ENCODE results near the gene ITPR3. TPM values are rescaled to one million over a fixed set of nuclear protein-coding genes. Genes with fewer than 3 reads are reported as not detected.

The ITPR3 gene
- total and polyA plus RNA-seq, 2 donors (not counting 3 experiments of a cell fraction or from before 2014, with no cell fraction given), result 28.8 to 52.2 TPM

DNA sequence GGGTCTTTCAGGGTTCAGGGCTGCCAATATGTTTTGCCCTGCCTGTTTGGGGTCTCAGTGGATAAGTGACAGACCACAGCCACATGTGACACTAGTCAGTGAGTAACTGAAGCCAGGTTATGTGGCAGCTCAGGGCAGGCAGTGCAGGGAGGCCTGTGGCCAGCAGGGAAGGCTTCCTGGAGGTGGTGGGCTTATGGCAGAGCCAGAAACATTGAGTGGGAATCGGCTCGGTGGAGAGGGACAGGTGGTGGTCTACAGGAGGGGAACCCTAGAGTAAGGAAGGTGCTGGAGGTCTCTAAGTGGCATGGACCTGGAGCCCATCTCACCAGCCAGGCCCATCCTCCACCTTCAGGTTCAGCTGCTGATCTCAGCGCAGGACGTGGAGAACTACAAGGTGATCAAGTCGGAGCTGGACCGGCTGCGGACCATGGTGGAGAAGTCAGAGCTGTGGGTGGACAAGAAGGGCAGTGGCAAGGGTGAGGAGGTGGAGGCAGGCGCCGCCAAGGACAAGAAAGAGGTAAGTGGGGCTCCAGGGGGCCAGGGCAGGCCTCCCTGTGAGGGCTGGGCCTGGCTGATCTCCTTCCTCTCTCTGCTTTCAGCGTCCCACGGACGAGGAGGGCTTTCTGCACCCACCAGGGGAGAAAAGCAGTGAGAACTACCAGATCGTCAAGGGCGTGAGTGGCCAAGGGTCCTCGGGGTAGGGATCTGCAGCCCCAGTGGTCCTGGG, 55.5 kb downstream of the ITPR3 start:
- BruUV-seq (replicated peaks), result no TSS peak
- H2AFZ ChIP-seq (ENCODE audit: low read depth, low read length), result no peak overlapping the region
- H3K27ac ChIP-seq (ENCODE audit: insufficient read depth, low read depth, low read length), result peak overlapping the region; percentile 38
- TF ChIP-seq EZH2 (IDR thresholded peaks at IDR 0.05; ENCODE audit: borderline replicate concordance, low read depth, low read length, severe bottlenecking), result no peak
- no peak for TF ChIP-seq MAX (IDR thresholded peaks at IDR 0.05; ENCODE audit: insufficient read depth, insufficient read length)
- TF ChIP-seq JUN (IDR thresholded peaks at IDR 0.05; ENCODE audit: borderline replicate concordance, insufficient read depth, insufficient read length, low read depth), result no peak
- TF ChIP-seq FOS (IDR thresholded peaks at IDR 0.05; ENCODE audit: borderline replicate concordance, insufficient read depth, low read length), result no peak
- TF ChIP-seq, protein P1, sequence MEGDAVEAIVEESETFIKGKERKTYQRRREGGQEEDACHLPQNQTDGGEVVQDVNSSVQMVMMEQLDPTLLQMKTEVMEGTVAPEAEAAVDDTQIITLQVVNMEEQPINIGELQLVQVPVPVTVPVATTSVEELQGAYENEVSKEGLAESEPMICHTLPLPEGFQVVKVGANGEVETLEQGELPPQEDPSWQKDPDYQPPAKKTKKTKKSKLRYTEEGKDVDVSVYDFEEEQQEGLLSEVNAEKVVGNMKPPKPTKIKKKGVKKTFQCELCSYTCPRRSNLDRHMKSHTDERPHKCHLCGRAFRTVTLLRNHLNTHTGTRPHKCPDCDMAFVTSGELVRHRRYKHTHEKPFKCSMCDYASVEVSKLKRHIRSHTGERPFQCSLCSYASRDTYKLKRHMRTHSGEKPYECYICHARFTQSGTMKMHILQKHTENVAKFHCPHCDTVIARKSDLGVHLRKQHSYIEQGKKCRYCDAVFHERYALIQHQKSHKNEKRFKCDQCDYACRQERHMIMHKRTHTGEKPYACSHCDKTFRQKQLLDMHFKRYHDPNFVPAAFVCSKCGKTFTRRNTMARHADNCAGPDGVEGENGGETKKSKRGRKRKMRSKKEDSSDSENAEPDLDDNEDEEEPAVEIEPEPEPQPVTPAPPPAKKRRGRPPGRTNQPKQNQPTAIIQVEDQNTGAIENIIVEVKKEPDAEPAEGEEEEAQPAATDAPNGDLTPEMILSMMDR (IDR thresholded peaks at IDR 0.05; ENCODE audit: extremely low read depth in 1 of 2, insufficient read depth in 1 of 2, low read depth in 1 of 2, low read length in 2 of 2), result no peak
- no peak for TF ChIP-seq MYC (IDR thresholded peaks at IDR 0.05; ENCODE audit: low read depth, low read length)
- no peak for TF ChIP-seq POLR2A (IDR thresholded peaks at IDR 0.05; ENCODE audit: low read depth, low read length)
- TF ChIP-seq GATA2 (IDR thresholded peaks at IDR 0.05; ENCODE audit: insufficient read depth, insufficient read length, low read depth, low read length), result no peak
- TF ChIP-seq POLR2AphosphoS5 (IDR thresholded peaks at IDR 0.05; ENCODE audit: insufficient read depth, low read depth, low read length), result no peak
- no peaks in the 10 kb centered on the region for H3K27me3 ChIP-seq (ENCODE audit: control insufficient read depth in 2 of 2, insufficient read depth in 2 of 2, low read length in 2 of 2)
- H3K4me1 ChIP-seq (ENCODE audit: control insufficient read depth, extremely low read depth, insufficient read depth, low read length), result peaks cover 25% of the 10 kb centered on the region
- intact Hi-C loops (cut with micrococcal nuclease) (no loop called here), dilution Hi-C loops (cut with MboI; ENCODE audit: extremely low pct_ligation_motif_present, low sequenced_read_pairs) (no loop called here)
- no peak overlapping the region for H3K4me3 ChIP-seq (replicated peaks in 1 of 3; ENCODE audit: insufficient read depth in 1 of 3, low read depth in 1 of 3, low read length in 3 of 3)
- ChIA-PET POLR2A (no interaction called here), CTCF (interaction anchor here (1.2 to 2.1 kb wide), 2 partner anchors 24 to 87 kb away, joined by 4 to 5 read pairs; no protein-coding TSS in a partner anchor)
- DNase-seq (ENCODE audit: low read depth, low spot score) (no peak), FAIRE-seq (peak; percentile 15)
- H3K9me1 ChIP-seq (replicated peaks; ENCODE audit: control insufficient read depth, extremely low read depth, insufficient read depth, low read length), result no peaks in the 10 kb centered on the region
- no peaks in the 10 kb centered on the region for H3K9me3 ChIP-seq (replicated peaks; ENCODE audit: control insufficient read depth, insufficient read depth, low read length)
- H3K4me2 ChIP-seq (ENCODE audit: insufficient read depth, low read length), result no peak overlapping the region
- no peak overlapping the region for H3K9ac ChIP-seq (replicated peaks; ENCODE audit: extremely low read depth, insufficient read depth, low read length)
- no peaks in the 10 kb centered on the region for H3K79me2 ChIP-seq (ENCODE audit: control insufficient read depth, insufficient read depth, low read length)
- no peaks in the 10 kb centered on the region for H4K20me1 ChIP-seq (replicated peaks; ENCODE audit: control insufficient read depth, extremely low read depth, insufficient read depth, low read length)
- peaks cover 8 to 23% of the 10 kb centered on the region in 2 experiments for H3K36me3 ChIP-seq (ENCODE audit: control insufficient read depth in 2 of 2, extremely low read depth in 1 of 2, insufficient read depth in 2 of 2, low read length in 2 of 2)

Measured in endothelial cell of umbilical vein (primary cell).